Heart right ventricle (tissue), 16 donors: ENCODE data around the gene TAOK1. TPM values are rescaled to one million over a fixed set of nuclear protein-coding genes. Genes with fewer than 3 reads are reported as not detected.

Experiments
- ATAC-seq, 8 donors: fragments of 200-7000 bp; cut with Tn5 transposase; one replicate each; pipeline ENCODE4 v1.9.1; 2020; ENCODE audit warnings: mild to moderate bottlenecking in 8 of 8, moderate library complexity in 8 of 8, moderate number of reproducible peaks in 1 of 8
- DNase-seq, 2 donors: peaks; one replicate each; pipeline ENCODE4 v3.0.0-alpha.2; 2020
- H3K27ac ChIP-seq, 10 donors: fragments of 200-600 bp; sonication (generic) in 2 of 10; one replicate each; pipeline versions ENCODE4 v1.5.0 to v1.8.0; 2020 to 2022; ENCODE audit warnings: mild to moderate bottlenecking in 3 of 10
- H3K27me3 ChIP-seq, 7 donors: fragments of 200-600 bp; one replicate each; pipeline ENCODE4 v1.8.0; 2021 to 2022; ENCODE audit warnings: mild to moderate bottlenecking in 2 of 7
- H3K36me3 ChIP-seq, 9 donors: fragments of 200-600 bp; sonication (generic) in 1 of 9; one replicate each; pipeline versions ENCODE4 v1.5.0 to v1.8.0; 2020 to 2022; ENCODE audit warnings: mild to moderate bottlenecking in 2 of 9
- H3K4me1 ChIP-seq, 9 donors: fragments of 200-600 bp; sonication (generic) in 1 of 9; one replicate each; pipeline versions ENCODE4 v1.5.0 to v1.8.0; 2020 to 2022; ENCODE audit warnings: mild to moderate bottlenecking in 4 of 9
- H3K4me3 ChIP-seq, 10 donors: fragments of 200-600 bp; sonication (generic) in 2 of 10; one replicate each; pipeline versions ENCODE4 v1.5.0 to v1.8.0; 2020 to 2022; ENCODE audit warnings: mild to moderate bottlenecking in 7 of 10, moderate library complexity in 2 of 10
- H3K9me3 ChIP-seq, 11 donors: fragments of 200-600 bp in 10 of 11; sonication (generic) in 2 of 11; one replicate each; pipeline versions ENCODE4 v1.5.0 to v1.8.0; 2013 to 2022; ENCODE audit warnings: mild to moderate bottlenecking in 2 of 11, control low read depth in 1 of 11, moderate library complexity in 1 of 11
- WGBS, 2 donors: extraction: QIAGEN DNeasy Blood & Tissue Kit; methylation state at CpG; one replicate each; pipeline ENCODE4 v1.1.7; 2013; ENCODE audit warnings: inconsistent platforms in 1 of 2; 5-methylcytosine and 5-hydroxymethylcytosine counted together
- intact Hi-C, 10 donors: fragments of 100-400 bp; cut with DNase I; formaldehyde crosslinking; loops; one replicate each; pipeline versions ENCODE4 v1.11.1 to v1.14.2; 2022
- polyA plus RNA-seq, 2 donors: library from polyadenylated mRNA; stranded (reverse); fragments of 200-250 nt; gene quantifications; one replicate each; pipeline ENCODE4 v1.2.3, GENCODE V29; 2013
- total RNA-seq, 10 donors: library from RNA; stranded (reverse); fragmentation: NEBNext Ultra II Directional in 3 of 10; extraction: Animal tissue kit (Norgen Biotek cat#: 25700) in 3 of 10; gene quantifications; one replicate each; pipeline versions ENCODE4 v1.2.1 to v1.2.4, GENCODE V29; 2021 to 2023
- TF ChIP-seq, protein P1 (sequence below), 9 donors: fragments of 200-600 bp; sonication (generic) in 2 of 9; IDR thresholded peaks; one replicate each; pipeline versions ENCODE4 v1.5.0 to v1.8.0; 2021 to 2022; ENCODE audit warnings: antibody characterized with exemption in 9 of 9, mild to moderate bottlenecking in 5 of 9, moderate library complexity in 1 of 9
- donor health status: Arrhythmogenic right ventricular cardiomyopathy.
- donor health status: ischemic (EF 13 %, LVEDD 7.1; RV severe dilation, severe dysfunction).
- donor health status: healthy with polysubstance abuse.
- donor health status: DM: no; HTN: yes; CAD: no.
- donor health status: DM: no; HTN: no; CAD: no.
- donor health status: ischemic (EF 25% LVEDD 6.9; RV normal size, moderate dysfunction).
- donor health status: ischemic (EF 25% LVEDD 5.7; RV mildly dilated, moderate dysfunction).
- donor health status: healthy.
- donor health status: DM: yes; HTN: yes; CAD: no.
- donor health status: Ischemic cardiomyopathy.
- donor health status: ischemic (EF 35%, LVEDD 5.7; RV mildly dilated, moderate dysfunction).
- donor health status: nonischemic (EF 11% LVEDD 7.7; RV severe dilation, severe dysfunction).
- donor health status: DM: yes; HTN: yes; CAD: no.
- donor health status: PGD.
- donor health status: ischemic (EF 29% LVEDD 5.4; RV normal size, mild dysfunction).
- donor health status: nonischemic (EF 23%, LVEDD 6.1; RV moderate dilation, normal function).

The TAOK1 gene
- total and polyA plus RNA-seq, 12 donors = 6.4 to 86.9 (median 68.8) TPM

DNA sequence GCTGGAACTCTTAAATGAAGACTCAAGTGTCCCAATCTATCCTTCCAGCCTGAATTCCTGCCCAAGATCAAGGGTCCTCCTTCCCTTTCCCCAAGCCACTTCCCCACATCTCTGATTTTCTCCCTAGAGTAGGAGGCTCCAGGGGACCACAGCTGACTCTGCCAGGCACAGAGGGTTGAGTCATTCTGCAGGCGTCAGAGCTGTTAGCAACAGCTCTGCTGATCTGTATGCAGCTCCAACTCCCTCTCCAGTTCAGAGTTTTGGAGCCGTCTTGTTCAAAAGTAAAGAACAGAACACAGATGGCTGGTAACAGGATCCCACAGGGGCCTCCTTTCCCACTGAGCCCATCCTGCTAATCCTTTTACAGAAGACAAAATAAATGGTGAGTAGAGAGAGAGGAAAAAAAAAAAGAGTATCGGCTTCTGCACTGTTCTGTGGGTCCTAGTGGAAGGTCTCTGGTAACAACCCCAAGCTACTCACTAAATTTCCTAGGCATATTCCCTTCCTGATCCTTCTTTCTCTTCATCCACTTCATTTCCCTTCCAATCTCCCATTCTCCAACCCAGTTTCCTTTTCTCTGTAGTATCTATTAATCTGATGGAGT lies 13.4 kb upstream of the TAOK1 start:
- no peak overlapping the region for H3K4me3 ChIP-seq
- H3K4me1 ChIP-seq = peaks cover 0 to 13% (median 0%) of the 10 kb centered on the region in 9 donors
- 58 to 59% methylated on average over 3 of the region's 3 CpGs for WGBS, 2 donors
- H3K27ac ChIP-seq = peak overlapping the region in 2 of 10 donors; percentile 5 to 20
- intact Hi-C loops = no loop called here
- no peaks in the 10 kb centered on the region for H3K27me3 ChIP-seq
- DNase-seq = peak in 1 of 2 donors; percentile 6
- H3K36me3 ChIP-seq = no peaks in the 10 kb centered on the region
- peak in 7 of 8 donors; percentile 63 to 86 (median 75) for ATAC-seq
- TF ChIP-seq, protein P1, sequence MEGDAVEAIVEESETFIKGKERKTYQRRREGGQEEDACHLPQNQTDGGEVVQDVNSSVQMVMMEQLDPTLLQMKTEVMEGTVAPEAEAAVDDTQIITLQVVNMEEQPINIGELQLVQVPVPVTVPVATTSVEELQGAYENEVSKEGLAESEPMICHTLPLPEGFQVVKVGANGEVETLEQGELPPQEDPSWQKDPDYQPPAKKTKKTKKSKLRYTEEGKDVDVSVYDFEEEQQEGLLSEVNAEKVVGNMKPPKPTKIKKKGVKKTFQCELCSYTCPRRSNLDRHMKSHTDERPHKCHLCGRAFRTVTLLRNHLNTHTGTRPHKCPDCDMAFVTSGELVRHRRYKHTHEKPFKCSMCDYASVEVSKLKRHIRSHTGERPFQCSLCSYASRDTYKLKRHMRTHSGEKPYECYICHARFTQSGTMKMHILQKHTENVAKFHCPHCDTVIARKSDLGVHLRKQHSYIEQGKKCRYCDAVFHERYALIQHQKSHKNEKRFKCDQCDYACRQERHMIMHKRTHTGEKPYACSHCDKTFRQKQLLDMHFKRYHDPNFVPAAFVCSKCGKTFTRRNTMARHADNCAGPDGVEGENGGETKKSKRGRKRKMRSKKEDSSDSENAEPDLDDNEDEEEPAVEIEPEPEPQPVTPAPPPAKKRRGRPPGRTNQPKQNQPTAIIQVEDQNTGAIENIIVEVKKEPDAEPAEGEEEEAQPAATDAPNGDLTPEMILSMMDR (IDR thresholded peaks at IDR 0.05) = no peak
- no peaks in the 10 kb centered on the region for H3K9me3 ChIP-seq

DNA sequence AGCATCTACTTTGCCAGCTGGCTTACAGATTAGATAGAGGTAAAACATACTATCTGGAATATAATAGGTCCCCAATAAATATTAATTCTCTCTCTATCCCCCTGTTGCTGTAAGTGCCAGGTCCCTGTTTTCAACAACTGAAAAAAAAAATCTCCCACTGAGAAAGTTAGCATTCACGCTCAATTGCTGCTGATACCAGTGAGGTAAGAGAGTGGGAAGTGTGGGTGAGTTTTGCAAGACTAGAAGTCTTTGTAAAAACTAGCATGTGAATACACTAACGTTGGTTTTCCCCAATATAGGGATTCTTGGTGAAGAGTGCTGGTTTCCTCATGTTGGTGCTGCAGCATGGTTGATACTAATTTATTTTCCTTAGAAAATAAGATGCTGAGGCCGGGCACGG lies 11.7 kb upstream of the TAOK1 start:
- no peak for DNase-seq
- no peaks in the 10 kb centered on the region for H3K27me3 ChIP-seq
- peaks cover 0 to 13% (median 0%) of the 10 kb centered on the region in 9 donors for H3K4me1 ChIP-seq
- H3K36me3 ChIP-seq = no peaks in the 10 kb centered on the region
- H3K27ac ChIP-seq = no peak overlapping the region
- WGBS, 2 donors = 84 to 88% methylated on average over 4 of the region's 4 CpGs
- no peaks in the 10 kb centered on the region for H3K9me3 ChIP-seq
- H3K4me3 ChIP-seq = no peak overlapping the region
- TF ChIP-seq, protein P1 (IDR thresholded peaks at IDR 0.05) = no peak
- ATAC-seq = no peak
- intact Hi-C loops = no loop called here

DNA sequence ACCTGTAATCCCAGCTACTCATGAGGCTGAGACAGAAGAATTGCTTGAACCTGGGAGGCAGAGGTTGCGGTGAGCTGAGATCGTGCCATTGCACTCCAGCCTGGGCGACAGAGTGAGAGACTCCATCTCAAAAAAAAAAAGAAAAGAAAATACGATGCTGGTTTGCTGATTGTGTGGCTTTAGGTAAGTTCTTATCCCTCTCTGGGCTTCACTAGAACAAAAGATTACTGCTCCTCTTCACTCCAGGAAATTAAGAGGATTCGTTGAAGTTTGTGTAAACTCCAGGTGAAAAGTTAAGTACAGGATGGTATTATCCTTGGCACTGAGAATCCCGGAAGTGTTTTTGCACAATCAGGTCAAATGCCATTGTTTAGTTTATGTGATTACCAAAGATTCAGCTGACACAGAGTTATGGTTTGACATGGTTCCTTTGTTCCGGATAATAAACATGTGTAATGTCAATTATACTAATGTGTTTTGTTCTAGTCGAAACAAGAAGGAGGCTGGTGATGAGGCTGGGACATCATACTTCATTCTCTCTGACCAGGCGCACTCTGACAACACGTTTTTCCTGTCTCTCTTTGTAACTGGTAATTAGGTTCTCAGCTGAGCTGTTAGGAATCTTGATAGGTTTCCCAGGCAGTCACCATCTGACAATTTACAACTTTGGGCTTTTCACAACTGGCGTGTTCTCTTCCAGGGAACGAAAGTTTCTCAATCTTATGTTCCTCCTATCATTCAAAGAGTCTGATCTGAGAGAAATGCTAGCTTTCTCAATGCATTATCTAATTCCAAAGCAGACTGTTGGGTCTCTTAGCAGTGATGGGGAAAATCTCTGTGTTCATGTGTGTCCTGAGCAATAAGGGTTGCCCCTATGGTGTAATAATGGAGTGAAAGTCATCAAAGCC lies 10.8 kb upstream of the TAOK1 start:
- DNase-seq = no peak
- Histone ChIP-seq H3K27ac (peak overlapping the region in 1 of 10 donors; percentile 8), H3K4me1 (peaks cover 0 to 13% (median 0%) of the 10 kb centered on the region in 9 donors), H3K4me3 (no peak overlapping the region), H3K27me3 (no peaks in the 10 kb centered on the region), H3K9me3 (no peaks in the 10 kb centered on the region), H3K36me3 (no peaks in the 10 kb centered on the region)
- TF ChIP-seq, protein P1 (IDR thresholded peaks at IDR 0.05) = no peak
- intact Hi-C loops = no loop called here
- ATAC-seq = peak in 4 of 8 donors; percentile 49 to 76 (median 61)
- WGBS, 2 donors = 56 to 63% methylated on average over 12 of the region's 12 CpGs

DNA sequence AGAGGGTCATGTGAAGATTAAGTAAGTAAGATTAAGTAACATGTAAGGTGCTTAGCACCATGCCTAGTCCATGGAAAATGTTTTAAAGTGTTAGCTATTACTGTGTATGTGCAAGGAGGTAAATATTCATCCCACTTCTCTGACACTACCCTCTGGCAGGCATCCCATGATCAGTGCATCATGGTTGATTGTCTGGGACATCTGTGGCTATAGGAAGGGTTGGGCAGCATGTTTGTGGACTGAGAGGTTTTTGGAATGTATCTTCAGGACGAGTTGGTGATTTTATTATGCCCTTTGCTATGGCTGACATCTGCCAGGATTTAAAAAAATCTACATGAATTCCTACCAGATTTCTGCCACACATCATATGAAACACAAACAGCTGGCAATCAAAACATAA lies 6.5 kb upstream of the TAOK1 start:
- no peak overlapping the region for H3K27ac ChIP-seq
- peaks cover 0 to 13% (median 0%) of the 10 kb centered on the region in 9 donors for H3K4me1 ChIP-seq
- H3K27me3 ChIP-seq = no peaks in the 10 kb centered on the region
- H3K4me3 ChIP-seq = no peak overlapping the region
- H3K9me3 ChIP-seq = no peaks in the 10 kb centered on the region
- no peak for ATAC-seq
- 70 to 77% methylated on average over 1 of the region's 1 CpG for WGBS, 2 donors
- TF ChIP-seq, protein P1 (IDR thresholded peaks at IDR 0.05) = no peak
- intact Hi-C loops = no loop called here
- H3K36me3 ChIP-seq = no peaks in the 10 kb centered on the region
- DNase-seq = no peak
